Retinal pigment epithelial cell (primary cell): ENCODE measurements around the gene MKS1.

Experiments used
- DNase-seq: peaks from one replicate; pipeline ENCODE4 v3.0.0-alpha.2; 2010; ENCODE audit warnings: low read depth
- H3K4me3 ChIP-seq: 2 replicates; pipeline ENCODE4 v1.5.1; 2011; ENCODE audit warnings: mild to moderate bottlenecking, low read length, control low read depth, moderate library complexity
- CTCF ChIP-seq: conservative IDR thresholded peaks from 2 replicates; pipeline ENCODE4 v1.5.1; 2011; ENCODE audit warnings: low read depth, low read length, control low read depth, inconsistent platforms

Gene MKS1

GRCh38 chr17:58192612-58193011 is 26.4 kb downstream of the MKS1 start, which contains the start of gene EPX:
Gene EPX (plus strand): TSS chr17:58192726. CDS start chr17:58192847, 121 bp downstream.
- DNase-seq = no peak
- no peak within 1 kb of the TSS for H3K4me3 ChIP-seq
- TF ChIP-seq CTCF = no peak

GRCh38 chr17:58191241-58191896 is 27.7 kb downstream of the MKS1 start:
- TF ChIP-seq CTCF = no peak
- DNase-seq = no peak

GRCh38 chr17:58189436-58190146 is 29.5 kb downstream of the MKS1 start:
- TF ChIP-seq CTCF = no peak
- no peak overlapping the region for H3K4me3 ChIP-seq
- no peak for DNase-seq

More at GRCh38 chr17:58191241-58191896, 27.7 kb downstream of the MKS1 start:
- H3K4me3 ChIP-seq = no peak overlapping the region

- no peak overlapping the region for H3K4me3 ChIP-seq
- no peak for DNase-seq
- TF ChIP-seq CTCF = no peak
Measured at GRCh38 chr17:58187675-58188074, 31.4 kb downstream of the MKS1 start.

- H3K4me3 ChIP-seq = no peak overlapping the region
- no peak for TF ChIP-seq CTCF
- no peak for DNase-seq
Measured at GRCh38 chr17:58187063-58187462, 32.0 kb downstream of the MKS1 start.

GRCh38 chr17:58186591-58186990 is 32.5 kb downstream of the MKS1 start:
- TF ChIP-seq CTCF = no peak
- DNase-seq = no peak
- no peak overlapping the region for H3K4me3 ChIP-seq
